Liver (tissue), 3 donors: Measurements from ENCODE around the gene TBCD.

Experiments
- EGR1 ChIP-seq, 2 donors: IDR thresholded peaks; 2 replicates each; pipeline ENCODE4 v1.6.1; 2016 to 2018; ENCODE audit warnings: antibody characterized with exemption in 2 of 2, low read depth in 2 of 2
- FOXA1 ChIP-seq: IDR thresholded peaks from 2 replicates; pipeline ENCODE4 v1.6.1; 2016; ENCODE audit warnings: antibody characterized with exemption
- GABPA ChIP-seq, 2 donors: IDR thresholded peaks in 1 of 2; conservative IDR thresholded peaks in 1 of 2; 2 replicates each; pipeline ENCODE4 v1.6.1; 2016; ENCODE audit warnings: antibody characterized with exemption in 2 of 2, mild to moderate bottlenecking in 1 of 2, moderate library complexity in 1 of 2
- JUND ChIP-seq, 2 donors: IDR thresholded peaks; 2 replicates each; pipeline ENCODE4 v1.6.1; 2016; ENCODE audit warnings: antibody characterized with exemption in 2 of 2
- RAD21 ChIP-seq, 2 donors: IDR thresholded peaks; 2 replicates each; pipeline ENCODE4 v1.6.1; 2016; ENCODE audit warnings: antibody characterized with exemption in 2 of 2, mild to moderate bottlenecking in 2 of 2
- RXRA ChIP-seq, 2 donors: IDR thresholded peaks; 2 replicates each; pipeline ENCODE4 v1.6.1; 2017 to 2018; ENCODE audit warnings: antibody characterized with exemption in 2 of 2, mild to moderate bottlenecking in 1 of 2
- SP1 ChIP-seq: IDR thresholded peaks from 2 replicates; pipeline ENCODE4 v1.6.1; 2018; ENCODE audit warnings: antibody characterized with exemption, mild to moderate bottlenecking
- TAF1 ChIP-seq: conservative IDR thresholded peaks from 2 replicates; pipeline ENCODE4 v1.6.1; 2016; ENCODE audit warnings: antibody characterized with exemption, mild to moderate bottlenecking
- YY1 ChIP-seq: IDR thresholded peaks from 2 replicates; pipeline ENCODE4 v1.6.1; 2016; ENCODE audit warnings: antibody characterized with exemption, mild to moderate bottlenecking
- TF ChIP-seq, protein P1 (sequence below): IDR thresholded peaks from 2 replicates; pipeline ENCODE4 v1.6.1; 2016; ENCODE audit warnings: antibody characterized with exemption, mild to moderate bottlenecking
- TF ChIP-seq, protein P2 (sequence below): fragments of 150-350 bp; IDR thresholded peaks from 2 replicates; pipeline ENCODE4 v1.5.1; 2017; ENCODE audit warnings: improper control_type of control experiment, low read depth, low read length; ENCODE audit not compliant: missing input control
- TF ChIP-seq, protein P3 (sequence below): IDR thresholded peaks from 2 replicates; pipeline ENCODE4 v1.6.1; 2016; ENCODE audit warnings: antibody characterized with exemption
- TF ChIP-seq, protein P4 (sequence below): IDR thresholded peaks from 2 replicates; pipeline ENCODE4 v1.6.1; 2016; ENCODE audit warnings: antibody characterized with exemption
- TF ChIP-seq, protein P5 (sequence below): IDR thresholded peaks from 2 replicates; pipeline ENCODE4 v1.6.1; 2016; ENCODE audit warnings: antibody characterized with exemption
- donor health status: healthy.
- donor health status: healthy.

DNA sequence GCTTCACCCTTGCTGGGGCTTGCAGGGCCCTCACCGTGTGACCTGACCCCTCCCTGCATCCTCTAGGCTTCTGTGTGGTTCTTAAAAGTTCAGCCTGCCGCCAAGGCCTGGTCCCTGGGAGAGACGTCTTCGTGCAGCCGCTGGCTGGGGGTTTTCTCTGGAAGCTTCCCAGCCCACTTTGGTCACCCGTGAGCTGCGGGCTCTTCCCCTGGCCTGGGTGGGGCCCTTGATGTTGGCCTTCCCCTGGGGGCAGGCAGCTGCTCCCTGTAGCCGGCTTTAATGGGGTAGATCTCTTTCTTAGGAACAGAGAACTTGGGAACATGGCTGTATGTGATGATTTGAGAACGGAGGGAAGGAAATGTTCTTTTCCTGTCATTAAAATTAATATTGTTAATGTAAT is 55.2 kb downstream of the TBCD start:
- TF ChIP-seq, protein P1, sequence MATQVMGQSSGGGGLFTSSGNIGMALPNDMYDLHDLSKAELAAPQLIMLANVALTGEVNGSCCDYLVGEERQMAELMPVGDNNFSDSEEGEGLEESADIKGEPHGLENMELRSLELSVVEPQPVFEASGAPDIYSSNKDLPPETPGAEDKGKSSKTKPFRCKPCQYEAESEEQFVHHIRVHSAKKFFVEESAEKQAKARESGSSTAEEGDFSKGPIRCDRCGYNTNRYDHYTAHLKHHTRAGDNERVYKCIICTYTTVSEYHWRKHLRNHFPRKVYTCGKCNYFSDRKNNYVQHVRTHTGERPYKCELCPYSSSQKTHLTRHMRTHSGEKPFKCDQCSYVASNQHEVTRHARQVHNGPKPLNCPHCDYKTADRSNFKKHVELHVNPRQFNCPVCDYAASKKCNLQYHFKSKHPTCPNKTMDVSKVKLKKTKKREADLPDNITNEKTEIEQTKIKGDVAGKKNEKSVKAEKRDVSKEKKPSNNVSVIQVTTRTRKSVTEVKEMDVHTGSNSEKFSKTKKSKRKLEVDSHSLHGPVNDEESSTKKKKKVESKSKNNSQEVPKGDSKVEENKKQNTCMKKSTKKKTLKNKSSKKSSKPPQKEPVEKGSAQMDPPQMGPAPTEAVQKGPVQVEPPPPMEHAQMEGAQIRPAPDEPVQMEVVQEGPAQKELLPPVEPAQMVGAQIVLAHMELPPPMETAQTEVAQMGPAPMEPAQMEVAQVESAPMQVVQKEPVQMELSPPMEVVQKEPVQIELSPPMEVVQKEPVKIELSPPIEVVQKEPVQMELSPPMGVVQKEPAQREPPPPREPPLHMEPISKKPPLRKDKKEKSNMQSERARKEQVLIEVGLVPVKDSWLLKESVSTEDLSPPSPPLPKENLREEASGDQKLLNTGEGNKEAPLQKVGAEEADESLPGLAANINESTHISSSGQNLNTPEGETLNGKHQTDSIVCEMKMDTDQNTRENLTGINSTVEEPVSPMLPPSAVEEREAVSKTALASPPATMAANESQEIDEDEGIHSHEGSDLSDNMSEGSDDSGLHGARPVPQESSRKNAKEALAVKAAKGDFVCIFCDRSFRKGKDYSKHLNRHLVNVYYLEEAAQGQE = no peak
- TF ChIP-seq, protein P2, sequence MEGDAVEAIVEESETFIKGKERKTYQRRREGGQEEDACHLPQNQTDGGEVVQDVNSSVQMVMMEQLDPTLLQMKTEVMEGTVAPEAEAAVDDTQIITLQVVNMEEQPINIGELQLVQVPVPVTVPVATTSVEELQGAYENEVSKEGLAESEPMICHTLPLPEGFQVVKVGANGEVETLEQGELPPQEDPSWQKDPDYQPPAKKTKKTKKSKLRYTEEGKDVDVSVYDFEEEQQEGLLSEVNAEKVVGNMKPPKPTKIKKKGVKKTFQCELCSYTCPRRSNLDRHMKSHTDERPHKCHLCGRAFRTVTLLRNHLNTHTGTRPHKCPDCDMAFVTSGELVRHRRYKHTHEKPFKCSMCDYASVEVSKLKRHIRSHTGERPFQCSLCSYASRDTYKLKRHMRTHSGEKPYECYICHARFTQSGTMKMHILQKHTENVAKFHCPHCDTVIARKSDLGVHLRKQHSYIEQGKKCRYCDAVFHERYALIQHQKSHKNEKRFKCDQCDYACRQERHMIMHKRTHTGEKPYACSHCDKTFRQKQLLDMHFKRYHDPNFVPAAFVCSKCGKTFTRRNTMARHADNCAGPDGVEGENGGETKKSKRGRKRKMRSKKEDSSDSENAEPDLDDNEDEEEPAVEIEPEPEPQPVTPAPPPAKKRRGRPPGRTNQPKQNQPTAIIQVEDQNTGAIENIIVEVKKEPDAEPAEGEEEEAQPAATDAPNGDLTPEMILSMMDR = no peak
- TF ChIP-seq JUND (IDR thresholded peaks at IDR 0.05) (no peak), RXRA (IDR thresholded peaks at IDR 0.05) (no peak), FOXA1 (no peak), TAF1 (no peak), SP1 (no peak), YY1 (no peak), GABPA (IDR thresholded peaks at IDR 0.05 in 1 of 2, conservative IDR thresholded peaks at IDR 0.05 in 1 of 2) (no peak), RAD21 (IDR thresholded peaks at IDR 0.05) (no peak), EGR1 (IDR thresholded peaks at IDR 0.05; ENCODE audit: low read depth in 2 of 2) (no peak)
- TF ChIP-seq, protein P3, sequence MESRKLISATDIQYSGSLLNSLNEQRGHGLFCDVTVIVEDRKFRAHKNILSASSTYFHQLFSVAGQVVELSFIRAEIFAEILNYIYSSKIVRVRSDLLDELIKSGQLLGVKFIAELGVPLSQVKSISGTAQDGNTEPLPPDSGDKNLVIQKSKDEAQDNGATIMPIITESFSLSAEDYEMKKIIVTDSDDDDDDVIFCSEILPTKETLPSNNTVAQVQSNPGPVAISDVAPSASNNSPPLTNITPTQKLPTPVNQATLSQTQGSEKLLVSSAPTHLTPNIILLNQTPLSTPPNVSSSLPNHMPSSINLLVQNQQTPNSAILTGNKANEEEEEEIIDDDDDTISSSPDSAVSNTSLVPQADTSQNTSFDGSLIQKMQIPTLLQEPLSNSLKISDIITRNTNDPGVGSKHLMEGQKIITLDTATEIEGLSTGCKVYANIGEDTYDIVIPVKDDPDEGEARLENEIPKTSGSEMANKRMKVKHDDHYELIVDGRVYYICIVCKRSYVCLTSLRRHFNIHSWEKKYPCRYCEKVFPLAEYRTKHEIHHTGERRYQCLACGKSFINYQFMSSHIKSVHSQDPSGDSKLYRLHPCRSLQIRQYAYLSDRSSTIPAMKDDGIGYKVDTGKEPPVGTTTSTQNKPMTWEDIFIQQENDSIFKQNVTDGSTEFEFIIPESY = no peak
- TF ChIP-seq, protein P4, sequence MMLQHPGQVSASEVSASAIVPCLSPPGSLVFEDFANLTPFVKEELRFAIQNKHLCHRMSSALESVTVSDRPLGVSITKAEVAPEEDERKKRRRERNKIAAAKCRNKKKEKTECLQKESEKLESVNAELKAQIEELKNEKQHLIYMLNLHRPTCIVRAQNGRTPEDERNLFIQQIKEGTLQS = no peak
- TF ChIP-seq, protein P5, sequence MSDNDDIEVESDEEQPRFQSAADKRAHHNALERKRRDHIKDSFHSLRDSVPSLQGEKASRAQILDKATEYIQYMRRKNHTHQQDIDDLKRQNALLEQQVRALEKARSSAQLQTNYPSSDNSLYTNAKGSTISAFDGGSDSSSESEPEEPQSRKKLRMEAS = no peak
